NCI-H345 treated with DMSO at 0.1 percent for 48 hours (cell line): Measurements from ENCODE around the gene APOL1.
"Not testable (repeated sequence)": the region's sequence is repeated elsewhere in the genome, so short reads cannot be mapped to it uniquely, and the experiment has no call there.

Experiments
- DNase-seq: peaks from one replicate; lab custom pipeline; 2025; ENCODE audit not compliant: unreplicated experiment; lab: John Stamatoyannopoulos, UW

Gene APOL1, protein sequence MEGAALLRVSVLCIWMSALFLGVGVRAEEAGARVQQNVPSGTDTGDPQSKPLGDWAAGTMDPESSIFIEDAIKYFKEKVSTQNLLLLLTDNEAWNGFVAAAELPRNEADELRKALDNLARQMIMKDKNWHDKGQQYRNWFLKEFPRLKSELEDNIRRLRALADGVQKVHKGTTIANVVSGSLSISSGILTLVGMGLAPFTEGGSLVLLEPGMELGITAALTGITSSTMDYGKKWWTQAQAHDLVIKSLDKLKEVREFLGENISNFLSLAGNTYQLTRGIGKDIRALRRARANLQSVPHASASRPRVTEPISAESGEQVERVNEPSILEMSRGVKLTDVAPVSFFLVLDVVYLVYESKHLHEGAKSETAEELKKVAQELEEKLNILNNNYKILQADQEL

DNA sequence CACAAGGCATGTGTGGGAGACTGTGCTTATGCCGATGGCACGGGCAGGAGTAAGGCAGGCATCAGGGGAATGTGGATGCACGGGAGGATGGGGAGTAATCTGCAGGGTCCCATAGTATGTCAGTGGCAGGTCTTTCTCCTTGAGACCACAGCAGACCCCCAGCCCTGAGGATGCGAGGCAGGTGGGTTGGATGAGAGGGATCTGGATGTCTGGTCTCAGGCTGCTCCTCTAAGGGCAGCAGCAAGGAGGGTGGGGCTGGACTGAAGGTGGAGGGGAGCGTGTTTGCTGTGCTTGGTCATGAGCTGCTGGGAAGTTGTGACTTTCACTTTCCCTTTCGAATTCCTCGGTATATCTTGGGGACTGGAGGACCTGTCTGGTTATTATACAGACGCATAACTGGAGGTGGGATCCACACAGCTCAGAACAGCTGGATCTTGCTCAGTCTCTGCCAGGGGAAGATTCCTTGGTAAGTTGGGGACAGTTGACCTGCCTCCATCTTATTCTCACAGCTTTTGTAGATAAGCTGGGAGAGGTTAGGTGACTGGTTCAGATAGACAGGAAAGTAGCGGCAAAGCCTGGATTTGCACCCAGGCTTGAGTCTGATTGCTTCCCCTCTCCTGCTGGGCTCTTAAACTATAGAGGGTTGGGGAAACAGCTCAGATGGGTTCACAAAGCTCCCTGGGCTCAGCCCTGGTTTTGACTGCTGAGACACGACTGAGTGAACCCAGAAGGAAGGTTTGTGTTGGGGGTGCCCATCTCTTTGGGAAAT lies at the start of gene APOL1:
TSS of gene APOL1 (plus strand) at position 380 of the 769 bp plus-strand sequence. CDS start 1,823 bp downstream, outside the sequence.
- DNase-seq, result no peak

DNA sequence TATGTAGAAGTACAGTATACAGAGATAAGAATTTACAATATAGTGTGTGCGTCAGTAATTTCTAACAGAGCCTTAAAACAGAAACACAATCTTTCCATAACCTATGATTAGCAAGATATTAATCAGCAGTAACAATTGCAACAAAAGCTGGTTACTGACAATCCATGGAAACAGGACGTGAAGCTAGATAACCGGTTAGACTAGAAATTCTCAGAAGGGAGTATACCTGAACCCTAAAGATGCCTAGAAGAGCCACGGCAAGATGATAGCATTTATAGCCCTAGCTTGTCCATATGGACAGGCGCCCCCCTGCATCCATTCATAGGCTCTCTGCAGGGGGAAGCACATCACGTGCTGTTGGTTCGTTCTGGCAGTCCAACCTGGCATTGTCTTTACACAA lies 49.5 kb upstream of the APOL1 start:
- not testable (repeated sequence) for DNase-seq

DNA sequence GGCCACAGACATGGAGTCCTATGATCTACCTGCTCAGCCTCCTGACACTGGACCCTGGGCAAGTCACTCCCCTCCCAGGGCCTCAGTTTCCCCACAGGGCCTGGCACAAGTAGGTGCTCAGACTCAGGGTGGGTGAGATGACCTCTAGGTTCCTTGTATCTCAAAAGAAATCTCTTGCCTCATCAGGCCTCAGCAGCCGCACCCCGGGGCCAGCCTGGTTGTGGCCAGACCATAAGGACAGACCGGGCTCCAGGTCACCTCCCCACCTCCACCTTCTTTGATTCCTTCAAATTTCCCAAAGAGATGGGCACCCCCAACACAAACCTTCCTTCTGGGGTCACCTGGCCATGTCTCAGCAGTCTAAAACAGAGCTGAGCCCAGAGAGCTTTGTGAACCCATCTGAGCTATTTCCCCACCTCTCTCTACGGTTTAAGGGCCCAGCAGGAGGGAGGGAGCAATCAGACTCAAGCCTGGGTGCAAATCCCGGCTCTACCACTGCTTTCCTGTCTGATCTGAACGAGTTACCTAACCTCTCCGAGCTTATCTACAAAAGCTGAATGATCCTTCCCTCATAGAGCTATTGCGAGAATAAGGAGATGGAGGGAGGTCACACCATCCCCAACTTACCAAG lies 48.8 kb upstream of the APOL1 start:
- DNase-seq, result no peak

DNA sequence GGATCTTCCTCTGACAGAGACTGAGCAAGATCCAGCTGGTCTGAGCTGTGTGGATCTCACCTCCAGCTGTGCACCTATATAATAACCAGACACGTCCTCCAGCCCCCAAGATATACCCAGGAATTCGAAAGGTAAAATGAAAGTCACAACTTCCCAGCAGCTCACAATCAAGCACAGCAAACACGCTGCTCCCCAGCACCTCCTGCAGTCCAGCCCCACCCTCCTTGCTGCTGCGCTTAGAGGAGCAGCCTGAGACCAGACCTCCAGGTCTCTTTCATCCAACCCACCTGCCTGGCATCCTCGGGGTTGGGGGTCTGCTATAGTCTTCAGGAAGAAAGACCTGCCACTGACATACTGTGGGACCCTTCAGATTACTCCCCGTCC lies 48.3 kb upstream of the APOL1 start:
- no peak for DNase-seq

DNA sequence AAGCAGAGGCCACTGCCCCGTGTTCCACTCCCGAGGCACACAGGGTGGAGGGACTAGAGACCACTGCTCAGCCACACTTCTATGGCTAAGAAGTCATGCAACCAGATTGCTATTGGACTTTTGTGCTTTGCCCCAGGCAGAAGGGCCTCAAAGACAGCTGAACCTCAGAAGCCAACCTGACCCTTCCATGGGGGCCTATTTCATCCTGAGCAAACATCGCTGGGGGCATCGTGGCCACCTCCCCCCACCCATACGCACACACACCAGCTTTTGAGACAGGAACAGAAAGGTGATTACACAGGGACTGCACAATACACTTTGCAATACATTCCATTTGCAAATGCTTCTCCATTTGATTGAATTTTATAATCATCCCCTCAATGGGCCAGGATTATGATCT lies 47.4 kb upstream of the APOL1 start:
- DNase-seq, result not testable (repeated sequence)

DNA sequence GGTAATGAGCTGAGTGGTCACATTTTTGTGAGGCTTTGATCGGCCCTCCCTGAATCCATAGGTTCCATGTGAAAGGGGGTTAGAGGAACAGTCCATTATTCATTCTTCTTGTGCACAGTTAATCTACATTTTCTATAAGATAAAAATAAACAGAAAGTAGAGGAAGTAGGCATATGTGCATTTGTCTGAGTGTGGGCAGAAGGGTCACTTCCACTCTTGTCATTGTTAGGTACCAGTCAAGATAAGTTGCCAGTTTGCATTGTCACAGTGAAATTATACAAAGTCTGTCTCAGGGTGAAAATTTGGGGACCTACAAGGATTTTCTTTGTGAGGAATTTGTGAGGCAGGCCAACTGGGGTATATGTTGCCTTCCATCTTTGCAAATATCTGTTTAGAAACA lies 46.7 kb upstream of the APOL1 start:
- no peak for DNase-seq

DNA sequence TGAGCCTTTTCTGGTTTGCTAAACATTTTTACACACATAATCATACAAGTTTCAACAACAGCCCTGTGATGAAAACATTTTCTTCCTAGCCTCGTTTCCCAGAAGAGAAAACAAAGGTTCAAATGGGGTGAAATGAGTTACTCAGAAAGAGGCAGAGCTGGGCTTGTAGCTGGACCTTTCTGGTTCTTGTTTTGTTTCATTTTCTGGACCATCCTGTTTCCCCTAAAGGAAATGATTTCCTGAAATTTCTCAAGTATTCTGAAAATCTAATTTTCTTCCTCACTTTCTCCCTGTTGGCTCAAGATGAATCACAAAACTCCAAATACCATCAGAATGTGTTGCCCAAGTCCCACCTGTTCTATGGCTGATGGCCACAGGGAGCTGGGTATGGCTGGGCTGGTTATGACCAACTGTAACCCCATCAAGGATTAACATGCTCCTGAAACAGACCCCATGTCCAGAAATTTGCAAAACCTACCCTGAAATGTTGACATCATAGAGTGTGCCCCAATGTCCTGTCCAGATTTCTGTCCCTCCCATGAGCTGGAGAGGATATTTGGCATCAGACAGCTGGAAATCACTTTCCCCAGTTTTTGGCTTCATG lies 44.7 kb upstream of the APOL1 start:
- DNase-seq, result no peak

DNA sequence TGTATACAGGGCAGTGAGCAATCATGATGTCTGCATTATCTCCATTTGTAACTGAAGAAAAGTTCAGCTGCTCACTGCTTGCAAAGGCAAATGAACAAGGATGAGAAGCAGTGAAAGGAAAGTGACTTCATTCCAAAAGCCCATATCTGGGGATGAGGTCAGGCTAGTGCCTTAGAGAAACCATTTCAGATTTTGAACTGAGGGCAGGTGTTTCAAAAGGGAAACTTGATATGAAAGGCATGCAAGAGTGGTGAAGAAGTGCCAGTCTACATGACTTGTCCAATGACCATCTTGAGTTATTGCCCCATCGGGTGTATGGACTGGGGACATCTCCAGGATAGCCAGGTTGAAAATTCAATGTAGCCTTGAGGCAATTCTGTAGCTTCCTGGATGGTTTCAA lies 44.0 kb upstream of the APOL1 start:
- no peak for DNase-seq

DNA sequence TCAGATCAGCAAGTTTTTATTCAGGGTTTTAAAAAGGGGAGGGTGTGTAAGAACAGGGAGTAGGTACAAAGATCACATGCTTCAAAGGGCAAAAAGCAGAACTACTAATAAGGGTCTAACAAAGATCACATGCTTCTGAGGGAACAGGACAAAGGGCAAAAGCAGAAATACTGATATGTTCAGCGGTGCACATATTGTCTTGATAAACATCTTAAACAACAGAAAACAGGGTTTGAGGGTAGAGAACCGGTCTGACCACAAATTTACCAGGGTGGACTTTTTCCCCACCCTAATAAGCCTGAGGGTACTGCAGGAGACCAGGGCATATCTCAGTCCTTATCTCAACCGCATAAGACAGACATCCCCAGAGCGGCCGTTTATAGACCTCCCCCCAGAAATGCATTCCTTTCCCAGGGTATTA lies 43.4 kb upstream of the APOL1 start:
- not testable (repeated sequence) for DNase-seq

DNA sequence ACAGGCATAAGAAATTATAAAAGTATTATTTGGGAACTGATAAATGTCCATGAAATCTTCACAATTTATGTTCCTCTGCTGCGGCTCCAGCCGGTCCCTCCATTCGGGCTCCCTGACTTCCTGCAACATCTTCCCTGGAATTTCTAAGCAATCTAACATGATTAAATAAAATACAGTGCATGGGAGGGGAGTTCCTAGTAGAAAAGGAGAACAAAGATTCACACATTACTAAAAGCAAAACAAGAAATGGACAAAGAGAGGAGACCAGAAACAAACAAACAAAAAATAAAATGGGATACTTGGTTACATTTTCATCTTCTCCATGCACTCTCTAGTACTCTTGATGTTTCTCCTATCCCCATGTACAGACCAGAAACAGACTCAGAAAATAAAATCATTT lies 42.7 kb upstream of the APOL1 start:
- no peak for DNase-seq

DNA sequence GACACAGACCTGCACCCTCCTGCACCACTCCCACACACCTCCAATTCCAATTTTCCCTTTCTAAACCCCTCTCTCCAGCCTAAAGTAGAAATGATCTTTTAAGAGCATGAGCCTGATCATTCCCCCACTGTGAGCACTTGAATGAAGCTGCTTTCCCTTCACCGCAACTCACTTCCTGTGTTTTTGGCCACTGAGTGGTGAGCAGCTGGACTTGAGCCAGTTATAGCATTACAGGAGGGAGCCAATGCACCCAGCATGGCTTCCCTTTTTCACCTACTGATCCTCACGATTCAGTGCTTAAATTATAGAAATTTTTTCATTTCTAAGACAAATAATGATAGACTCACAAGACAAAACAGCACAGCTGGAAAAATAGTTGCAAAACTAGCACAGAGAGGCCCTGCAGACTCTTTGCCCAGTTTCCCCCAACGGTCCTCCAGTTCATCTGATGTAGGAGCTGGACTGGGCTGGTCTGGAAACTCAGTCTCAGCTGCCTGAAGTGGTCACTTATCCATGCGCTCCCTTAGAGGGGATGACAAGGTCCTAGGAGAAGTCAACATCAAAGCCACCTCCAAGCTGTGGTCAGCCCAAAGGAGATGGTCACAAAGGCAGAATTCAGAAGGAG lies 41.6 kb upstream of the APOL1 start:
- no peak for DNase-seq

DNA sequence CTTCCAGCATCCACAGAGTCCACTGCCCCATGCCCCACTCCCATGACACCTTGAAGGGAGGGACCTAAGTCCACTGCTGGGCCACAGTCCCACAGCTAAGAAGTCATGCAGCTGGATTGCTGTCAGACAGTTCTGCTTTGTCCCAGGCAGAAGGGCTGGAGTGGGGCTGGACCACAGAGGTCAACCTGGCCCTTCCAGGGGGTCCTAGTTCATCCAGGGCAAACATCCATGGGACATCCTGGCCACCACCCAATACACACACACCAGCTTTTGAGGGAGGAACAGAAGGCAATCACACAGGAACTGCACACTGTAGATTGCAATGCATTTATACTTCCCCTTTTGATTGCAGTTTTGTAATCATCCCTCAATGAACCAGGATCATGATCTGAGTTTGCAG lies 40.0 kb upstream of the APOL1 start:
- no peak for DNase-seq

DNA sequence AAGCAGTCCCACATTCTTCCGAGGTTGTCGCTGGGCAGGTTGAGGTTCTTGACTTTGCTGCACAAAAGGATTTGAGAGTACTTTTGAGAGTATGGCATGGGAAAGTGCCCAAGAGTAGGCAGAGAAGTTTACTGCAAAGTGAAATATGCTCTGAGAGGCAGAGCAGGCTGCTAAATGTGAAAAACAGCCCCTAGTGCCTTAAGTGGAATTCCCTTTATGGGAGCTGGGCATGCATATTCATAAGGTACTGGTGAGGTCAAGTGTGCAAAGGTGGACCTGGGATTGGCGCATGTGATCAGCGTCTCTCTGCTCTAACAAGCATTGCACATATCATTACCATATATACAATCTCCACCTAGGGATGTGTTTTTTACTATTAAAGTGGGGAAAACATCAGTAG lies 39.3 kb upstream of the APOL1 start:
- no peak for DNase-seq

DNA sequence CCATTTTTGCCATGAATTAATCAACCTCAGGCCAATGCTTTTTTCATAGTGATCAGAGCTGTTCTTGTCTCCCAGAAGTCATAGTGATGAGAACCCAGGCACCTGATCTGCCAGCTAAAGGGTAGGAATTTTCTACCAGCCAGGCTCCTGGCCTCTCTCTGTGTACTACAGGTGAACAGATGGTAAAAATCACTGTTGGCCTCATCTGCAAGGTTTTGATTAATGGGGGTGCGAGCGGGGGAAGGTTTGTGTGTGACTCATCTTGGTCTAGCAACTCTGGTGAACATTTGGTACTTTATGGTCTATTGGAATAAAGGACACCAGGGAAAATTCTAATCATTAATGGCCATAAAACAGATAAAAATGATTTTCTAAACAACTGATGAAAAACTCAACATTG lies 37.0 kb upstream of the APOL1 start:
- no peak for DNase-seq

DNA sequence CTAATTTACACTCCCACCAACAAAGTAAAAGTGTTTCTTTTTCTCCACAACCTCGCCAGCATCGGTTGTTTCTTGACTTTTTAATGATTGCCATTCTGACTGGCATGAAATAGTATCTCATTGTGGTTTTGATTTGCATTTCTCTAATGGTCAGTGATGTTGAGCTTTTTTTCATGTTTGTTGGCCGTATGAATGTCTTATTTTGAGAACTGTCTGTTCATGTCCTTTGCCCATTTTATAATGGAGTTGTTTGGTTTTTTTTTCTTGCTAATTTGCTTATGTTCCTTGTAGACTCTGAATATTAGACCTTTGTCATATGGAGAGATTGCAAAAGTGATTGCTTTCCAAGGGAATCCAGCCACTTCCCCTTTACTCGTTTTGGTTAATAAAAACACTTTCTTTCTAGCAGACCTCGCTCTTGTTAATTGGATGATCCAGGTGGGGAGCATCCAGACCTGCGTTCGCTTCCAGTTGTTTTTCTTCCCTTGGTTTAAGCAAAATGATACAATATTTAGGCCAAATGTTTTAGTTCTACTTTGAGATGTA lies 34.2 kb upstream of the APOL1 start:
- DNase-seq, result no peak

DNA sequence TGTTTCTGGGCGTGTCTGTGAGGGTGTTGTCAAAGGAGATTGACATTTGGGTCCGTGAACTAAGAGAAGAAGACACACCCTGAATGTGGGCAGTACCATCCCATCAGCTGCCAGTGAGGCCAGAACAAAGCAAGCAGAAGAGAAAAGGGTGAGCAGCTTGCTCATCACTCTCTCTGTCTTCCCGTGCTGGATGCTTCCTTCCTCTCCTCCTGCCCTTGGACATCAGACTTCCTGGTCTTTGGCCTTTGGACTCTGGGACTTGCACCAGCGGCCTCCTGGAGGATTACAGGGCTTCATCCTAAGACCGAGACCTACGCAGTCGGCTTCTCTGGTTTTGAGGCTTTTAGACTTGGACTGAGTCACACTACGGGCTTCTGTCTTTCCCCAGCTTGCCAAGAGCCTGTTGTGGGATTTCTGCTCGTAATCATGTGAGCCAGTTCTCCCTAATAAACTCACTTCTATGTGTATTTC lies 32.4 kb upstream of the APOL1 start:
- peak; percentile 67 for DNase-seq

DNA sequence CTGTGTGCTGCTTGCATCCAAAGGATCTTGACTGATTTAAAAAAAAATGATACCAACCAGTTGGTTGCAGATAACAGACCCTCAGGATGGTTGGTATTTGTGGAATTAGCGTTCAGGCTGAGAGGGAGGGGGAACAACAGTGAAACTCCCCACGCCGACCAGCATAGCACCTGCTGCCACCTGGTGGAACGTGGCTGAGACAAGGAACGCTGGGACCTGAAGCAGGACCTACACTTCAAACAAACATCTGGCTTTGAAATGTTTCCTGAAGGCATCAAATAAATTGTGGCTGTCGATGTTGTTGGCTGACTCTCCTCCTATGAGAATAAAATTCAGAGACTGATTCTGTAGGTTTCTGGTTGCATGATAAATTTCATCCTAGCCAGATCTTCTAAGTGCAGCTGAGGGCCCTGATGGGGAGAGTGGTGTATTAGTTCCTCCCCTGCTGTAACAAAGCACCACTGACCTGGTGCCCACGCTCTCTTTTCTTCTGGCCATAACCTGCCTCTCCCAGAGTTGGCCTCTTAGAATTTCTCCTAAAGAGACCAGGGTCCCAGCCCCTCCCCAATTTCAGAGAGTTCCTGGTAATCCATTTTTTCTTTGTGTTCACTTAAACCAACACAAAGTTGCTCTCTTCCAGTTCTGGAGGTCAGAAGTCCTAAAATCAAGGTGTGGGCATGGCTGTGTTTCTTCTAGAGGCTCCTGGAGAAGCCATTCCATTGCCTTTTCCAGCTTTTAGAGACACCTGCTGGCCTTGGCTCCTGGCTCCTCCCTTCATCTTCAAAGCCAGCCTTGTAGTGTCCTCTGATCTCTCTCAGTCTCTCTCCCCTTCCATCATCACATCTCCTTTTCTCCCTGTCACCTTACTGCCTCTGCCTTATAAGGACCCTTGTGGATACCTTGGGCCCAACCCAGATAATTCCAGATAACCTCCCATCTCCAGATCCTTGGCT lies 30.9 kb upstream of the APOL1 start:
- DNase-seq, result peak; percentile 20

DNA sequence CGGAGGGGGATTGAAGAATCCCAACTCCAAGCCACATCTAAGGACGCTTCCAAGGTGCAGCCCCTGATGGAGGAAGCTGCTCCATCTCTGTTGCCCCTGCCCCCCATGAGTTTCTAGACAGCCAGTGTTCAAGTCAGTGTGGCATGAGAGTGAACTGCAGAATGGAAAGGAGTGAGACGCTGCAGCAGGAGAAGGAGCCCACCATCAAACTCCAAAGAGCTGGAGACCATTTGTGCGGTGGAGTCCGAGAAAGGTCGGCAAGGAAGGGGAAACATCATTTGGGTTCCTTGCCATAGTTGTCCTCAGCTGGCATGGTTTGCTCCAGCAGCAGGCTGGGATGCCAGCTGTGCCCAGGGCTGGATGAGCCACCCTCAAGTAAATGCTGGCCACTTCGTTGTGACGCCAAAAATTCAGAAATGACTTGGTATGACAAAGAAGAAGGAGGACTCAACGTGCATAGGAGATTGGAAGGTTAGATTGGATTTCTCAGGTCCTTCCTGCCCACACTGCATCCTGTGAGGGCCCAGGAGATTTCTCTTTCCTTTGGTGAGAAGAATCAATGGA lies 30.0 kb upstream of the APOL1 start:
- DNase-seq, result no peak

DNA sequence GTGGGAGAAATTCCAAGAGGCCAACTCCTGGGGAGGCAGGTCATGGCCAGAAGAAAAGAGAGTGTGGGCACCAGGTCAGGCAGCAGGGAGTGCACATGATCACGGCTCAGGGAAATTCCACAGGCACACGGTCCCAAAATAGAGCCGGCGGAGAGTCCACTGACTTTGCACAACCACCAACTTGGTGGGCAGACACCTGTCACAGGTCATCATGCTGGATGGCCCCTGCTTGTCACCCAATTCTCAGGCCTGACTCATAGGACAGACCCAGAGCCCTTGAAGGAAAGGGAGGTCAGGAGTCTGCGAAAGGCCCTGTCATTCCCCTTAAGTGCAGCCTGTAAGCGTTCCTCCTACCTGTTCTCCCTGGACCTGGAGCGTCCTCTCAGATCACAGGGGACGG lies 29.4 kb upstream of the APOL1 start:
- DNase-seq, result no peak
